Muscle of leg (tissue), 11 donors: ENCODE measurements around the gene THAP11. TPM values are rescaled to one million over a fixed set of nuclear protein-coding genes. Genes with fewer than 3 reads are reported as not detected.
A peak's percentile ranks its signal among the peaks of the same experiment; 100 is the strongest.

ENCODE experiments used
- DNase-seq: peaks from one replicate; pipeline ENCODE4 v3.0.0; 2013
- H3K27ac ChIP-seq: one replicate; pipeline ENCODE4 v1.5.1; 2013; ENCODE audit warnings: mild to moderate bottlenecking, low read length, control low read depth
- H3K27me3 ChIP-seq: one replicate; pipeline ENCODE4 v1.6.1; 2013; ENCODE audit warnings: low read length; ENCODE audit not compliant: control insufficient read depth, insufficient read depth
- H3K36me3 ChIP-seq: one replicate; pipeline ENCODE4 v1.6.1; 2013; ENCODE audit warnings: low read length; ENCODE audit not compliant: control insufficient read depth, insufficient read depth
- H3K4me1 ChIP-seq: one replicate; pipeline ENCODE4 v1.6.1; 2013; ENCODE audit warnings: low read length; ENCODE audit not compliant: control insufficient read depth, insufficient read depth
- H3K4me3 ChIP-seq: one replicate; pipeline ENCODE4 v1.5.1; 2013; ENCODE audit warnings: low read length, control low read depth
- H3K9me3 ChIP-seq: replicated peaks from 2 replicates; pipeline ENCODE4 v1.6.1; 2013; ENCODE audit warnings: low read depth, low read length; ENCODE audit not compliant: control insufficient read depth
- WGBS: methylation state at CpG from one replicate; pipeline ENCODE4 v1.1.5; 2013; ENCODE audit warnings: missing lambda C conversion rate; ENCODE audit not compliant: insufficient coverage; 5-methylcytosine and 5-hydroxymethylcytosine counted together
- polyA plus RNA-seq, 8 donors: library from polyadenylated mRNA; unstranded; fragments of 120-200 nt; gene quantifications; one replicate each; pipeline versions ENCODE4 v1.2.1 to v1.2.3, GENCODE V29; 2013; ENCODE audit warnings: inconsistent platforms in 1 of 8, low replicate concordance in 1 of 8; ENCODE audit not compliant: insufficient read length in 8 of 8, insufficient read depth in 1 of 8
- total RNA-seq: library from RNA; stranded (reverse); fragments of 120-200 nt; gene quantifications from one replicate; pipeline ENCODE4 v1.2.4, GENCODE V29; 2013

THAP11 gene
- total and polyA plus RNA-seq, 9 donors: 25.3 to 29.5 (median 27.3) TPM

DNA sequence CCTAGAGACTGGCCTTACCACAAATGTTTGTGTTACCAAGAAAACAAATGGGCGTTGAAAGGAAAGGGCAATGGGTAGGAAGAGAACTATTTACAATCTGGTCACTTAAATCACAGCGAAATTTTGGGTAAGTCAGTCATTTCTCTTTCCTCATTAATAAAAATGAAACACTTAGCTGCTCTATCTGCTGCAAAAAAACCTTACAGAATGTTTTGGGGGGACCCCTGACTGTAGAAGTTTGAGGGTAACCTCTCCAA is 3.9 kb downstream of the THAP11 start:
- H3K4me3 ChIP-seq: peak overlapping the region; percentile 88
- peak overlapping the region; percentile 99 for H3K27ac ChIP-seq
- DNase-seq: peak; percentile 18
- peaks cover 9% of the 10 kb centered on the region for H3K36me3 ChIP-seq
- no CpG with 5 or more reads among the region's 2 CpGs for WGBS
- H3K9me3 ChIP-seq: no peaks in the 10 kb centered on the region
- peaks cover 56% of the 10 kb centered on the region for H3K4me1 ChIP-seq
- no peaks in the 10 kb centered on the region for H3K27me3 ChIP-seq

DNA sequence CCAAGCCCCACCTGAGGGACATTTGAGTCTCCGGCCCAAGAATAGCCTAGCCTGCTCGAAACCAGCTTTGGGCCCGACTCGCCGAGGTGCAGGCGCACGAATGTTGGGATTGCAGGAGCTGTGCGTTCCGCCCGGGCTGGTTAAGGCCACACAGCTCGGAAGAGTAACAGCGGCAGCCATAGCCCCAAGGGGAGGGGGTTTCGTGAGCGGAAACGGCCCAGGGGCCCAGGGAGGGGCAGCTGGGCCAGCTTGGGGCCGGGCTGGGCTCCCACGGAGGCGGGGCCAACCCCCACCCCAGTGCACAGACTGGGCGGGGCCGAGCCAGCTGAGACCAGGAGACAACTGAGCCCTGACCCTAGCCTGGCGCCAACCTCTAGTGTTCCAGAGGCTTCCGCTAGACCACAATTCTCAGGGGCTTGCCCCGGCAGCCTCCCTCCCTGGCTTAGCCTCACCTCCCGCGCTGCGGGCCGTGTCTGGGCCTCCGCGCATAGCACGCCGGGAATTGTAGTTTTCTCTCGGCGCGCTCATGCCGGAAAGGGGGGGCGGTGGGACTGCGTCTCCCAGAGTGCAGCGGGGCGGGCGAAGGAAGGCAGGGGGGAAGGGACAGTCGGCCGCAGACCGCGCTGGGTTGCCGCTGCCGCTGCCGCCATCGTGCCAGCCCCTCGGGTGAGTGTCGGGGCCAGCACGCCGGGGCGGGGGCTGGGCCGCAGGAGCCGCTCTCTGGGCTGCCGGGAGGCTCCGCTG is 4.4 kb downstream of the THAP11 start, which contains the start of gene NUTF2:
Gene NUTF2, plus strand, starts transcription at position 614 of the 744 bp plus-strand sequence. CDS start 18,198 bp downstream, outside the sequence.
- H3K27me3 ChIP-seq: no peaks in the 10 kb centered on the region
- peaks cover 53% of the 10 kb centered on the region for H3K4me1 ChIP-seq
- 0% methylated on average over 54 of the region's 57 CpGs for WGBS

DNA sequence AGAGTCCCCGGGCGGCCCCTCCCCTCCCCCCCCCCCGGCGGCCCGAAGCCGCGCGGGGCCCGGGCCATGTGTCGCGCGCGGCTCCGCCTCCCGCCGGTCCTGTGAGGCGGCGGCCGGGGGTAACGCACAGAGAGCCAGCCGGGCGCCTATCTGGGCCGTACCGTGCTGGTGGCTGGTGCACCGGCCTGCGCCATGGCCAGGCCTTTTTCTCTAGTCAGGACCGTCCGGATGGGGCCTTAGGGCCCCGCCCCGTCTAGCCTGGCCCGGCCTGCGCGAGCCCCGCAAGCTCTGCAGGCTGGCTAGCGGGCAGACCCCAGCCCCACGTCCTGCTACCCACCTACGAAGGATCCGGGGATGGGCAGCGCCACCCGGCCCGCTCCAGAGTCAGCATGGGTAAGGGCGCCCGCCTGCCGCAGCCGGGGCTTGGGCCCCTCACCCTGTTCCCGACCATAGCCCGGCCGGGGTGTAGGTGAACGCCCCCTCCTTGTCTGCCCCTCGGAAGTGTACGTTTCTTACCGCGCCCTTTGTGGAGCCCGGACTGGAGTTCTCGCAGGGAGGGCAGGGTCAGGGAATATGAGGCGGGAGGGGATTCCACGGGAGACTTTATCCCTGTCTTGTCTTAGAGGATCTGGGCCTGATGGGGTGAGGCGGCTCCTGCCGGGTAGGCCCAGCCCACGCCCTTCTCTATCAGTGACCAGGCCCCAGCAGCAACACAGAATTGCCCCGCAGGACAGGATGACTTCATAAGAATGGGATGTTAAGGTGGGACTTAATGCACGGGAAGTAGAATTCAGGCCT is 5.1 kb downstream of the THAP11 start, which contains the start of gene CENPT:
Gene CENPT, minus strand, starts transcription at position 630 of the 798 bp plus-strand sequence. CDS start 13,834 bp downstream, outside the sequence.
- 0% methylated on average over 51 of the region's 62 CpGs for WGBS

More for the DNA sequence above, 4.4 kb downstream of the THAP11 start, which contains the start of gene NUTF2:
- peak; percentile 99 for DNase-seq
- Histone ChIP-seq H3K36me3 (peaks cover 9% of the 10 kb centered on the region), H3K9me3 (no peaks in the 10 kb centered on the region), H3K27ac (peak within 1 kb of the TSS; percentile 99), H3K4me3 (peak within 1 kb of the TSS; percentile 88)

DNA sequence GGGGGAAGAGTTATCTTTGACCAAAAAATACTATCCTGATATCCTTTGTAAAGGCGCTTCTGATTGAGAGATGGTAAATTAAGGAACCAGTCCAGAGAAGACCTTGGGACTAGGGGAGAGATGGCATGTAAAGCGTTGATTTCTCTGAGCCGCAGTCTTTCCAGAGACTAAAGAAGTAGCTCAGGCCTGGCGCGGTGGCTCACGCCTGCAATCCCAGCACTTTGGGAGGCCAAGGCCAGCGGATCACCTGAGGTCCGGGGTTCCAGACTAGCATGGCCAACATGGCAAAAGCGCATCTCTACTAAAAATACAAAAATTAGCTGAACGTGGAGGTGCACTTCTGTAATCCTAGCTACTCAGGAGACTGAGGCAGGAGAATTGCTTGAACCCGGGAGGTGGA is 6.0 kb downstream of the THAP11 start:
- no peaks in the 10 kb centered on the region for H3K27me3 ChIP-seq
- peaks cover 45% of the 10 kb centered on the region for H3K4me1 ChIP-seq
- H3K9me3 ChIP-seq: no peaks in the 10 kb centered on the region
- H3K4me3 ChIP-seq: peak overlapping the region; percentile 88
- peaks cover 14% of the 10 kb centered on the region for H3K36me3 ChIP-seq
- DNase-seq: no peak
- peak overlapping the region; percentile 91 for H3K27ac ChIP-seq
- WGBS: 80% methylated on average over 8 of the region's 11 CpGs

More for the DNA sequence above, 5.1 kb downstream of the THAP11 start, which contains the start of gene CENPT:
- Histone ChIP-seq H3K27ac (peak within 1 kb of the TSS; percentile 99), H3K4me1 (peaks cover 50% of the 10 kb centered on the region), H3K27me3 (no peaks in the 10 kb centered on the region), H3K36me3 (peaks cover 12% of the 10 kb centered on the region), H3K4me3 (peak within 1 kb of the TSS; percentile 88), H3K9me3 (no peaks in the 10 kb centered on the region)
- DNase-seq: peak; percentile 43

DNA sequence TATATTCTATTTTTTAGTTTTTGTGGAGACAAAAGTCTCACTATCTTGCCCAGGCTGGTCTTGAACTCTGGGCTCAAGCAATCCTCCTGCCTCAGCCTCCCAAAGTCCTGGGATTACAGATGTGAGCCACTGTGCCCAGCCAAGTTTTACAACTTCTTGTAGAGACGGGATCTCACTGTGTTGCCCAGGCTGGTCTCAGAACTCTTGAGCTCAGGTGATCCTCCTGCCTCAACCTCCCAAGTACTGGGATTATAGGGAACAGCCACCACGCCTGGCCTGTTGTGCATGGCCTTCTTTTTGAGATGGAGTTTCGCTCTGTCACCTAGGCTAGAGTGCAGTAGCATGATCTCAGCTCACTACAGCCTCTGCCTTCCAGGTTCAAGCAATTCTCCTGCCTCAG is 11.6 kb downstream of the THAP11 start:
- WGBS: 93% methylated on average over 3 of the region's 3 CpGs
- H3K36me3 ChIP-seq: peaks cover 21% of the 10 kb centered on the region
- H3K9me3 ChIP-seq: no peaks in the 10 kb centered on the region
- H3K4me3 ChIP-seq: no peak overlapping the region
- no peak overlapping the region for H3K27ac ChIP-seq
- no peak for DNase-seq
- no peaks in the 10 kb centered on the region for H3K27me3 ChIP-seq
- H3K4me1 ChIP-seq: peaks cover 35% of the 10 kb centered on the region

DNA sequence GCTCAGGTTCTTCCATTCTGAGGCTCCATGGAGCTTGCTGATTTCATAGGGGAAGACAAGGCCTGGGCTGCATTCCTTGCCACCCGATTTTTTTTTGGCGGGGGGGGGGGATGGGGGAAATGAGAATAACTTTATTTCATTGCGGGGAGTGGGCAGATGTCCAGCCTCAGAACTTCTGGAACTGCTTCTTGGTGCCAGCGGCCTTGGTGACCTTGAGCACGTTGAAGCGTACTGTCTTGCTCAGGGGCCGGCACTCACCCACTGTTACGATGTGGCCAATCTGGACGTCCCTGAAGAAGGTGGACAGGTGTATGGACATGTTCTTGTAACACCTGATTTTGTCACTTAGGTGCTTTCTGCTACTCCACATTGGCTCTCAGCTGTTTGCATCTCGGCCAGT is 13.7 kb downstream of the THAP11 start:
- no peaks in the 10 kb centered on the region for H3K27me3 ChIP-seq
- H3K36me3 ChIP-seq: peaks cover 22% of the 10 kb centered on the region
- no peak overlapping the region for H3K4me3 ChIP-seq
- peaks cover 38% of the 10 kb centered on the region for H3K4me1 ChIP-seq
- WGBS: 76% methylated on average over 5 of the region's 10 CpGs
- no peaks in the 10 kb centered on the region for H3K9me3 ChIP-seq
- DNase-seq: no peak
- no peak overlapping the region for H3K27ac ChIP-seq

DNA sequence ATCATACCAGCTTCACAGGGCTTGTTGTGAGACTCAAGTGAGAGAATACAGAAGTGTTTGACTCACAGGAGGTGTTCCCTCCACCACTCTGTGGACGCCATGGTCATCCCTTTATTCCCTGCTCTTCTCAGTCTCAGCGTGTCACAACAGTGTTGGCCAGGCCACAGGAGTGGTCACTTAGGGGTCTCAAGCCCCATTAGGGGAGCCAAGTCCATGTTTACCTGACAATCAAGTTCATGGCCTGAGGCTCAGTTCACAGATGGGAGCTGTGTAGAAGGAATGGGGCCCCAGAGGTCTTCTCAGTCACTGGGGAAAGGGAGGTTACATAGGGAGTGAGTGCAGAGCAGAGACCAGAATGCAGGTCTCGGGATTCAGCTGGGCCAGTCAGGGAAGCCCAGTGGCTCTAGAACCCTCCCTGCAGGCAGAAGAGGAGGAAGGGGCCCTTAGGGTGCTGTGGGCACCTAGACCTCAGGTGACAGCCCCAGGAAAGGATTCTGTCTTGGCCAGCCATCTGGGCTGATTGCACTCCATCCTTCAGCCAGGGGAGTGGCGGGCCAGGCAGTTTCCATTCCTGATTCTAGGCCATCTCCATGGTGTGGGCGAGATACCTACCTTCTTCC is 14.9 kb downstream of the THAP11 start:
- 80% methylated on average over 4 of the region's 5 CpGs for WGBS
- no peak overlapping the region for H3K4me3 ChIP-seq
- peak overlapping the region; percentile 74 for H3K27ac ChIP-seq
- DNase-seq: no peak
- H3K4me1 ChIP-seq: peaks cover 49% of the 10 kb centered on the region
- no peaks in the 10 kb centered on the region for H3K9me3 ChIP-seq
- no peaks in the 10 kb centered on the region for H3K27me3 ChIP-seq
- peaks cover 28% of the 10 kb centered on the region for H3K36me3 ChIP-seq

DNA sequence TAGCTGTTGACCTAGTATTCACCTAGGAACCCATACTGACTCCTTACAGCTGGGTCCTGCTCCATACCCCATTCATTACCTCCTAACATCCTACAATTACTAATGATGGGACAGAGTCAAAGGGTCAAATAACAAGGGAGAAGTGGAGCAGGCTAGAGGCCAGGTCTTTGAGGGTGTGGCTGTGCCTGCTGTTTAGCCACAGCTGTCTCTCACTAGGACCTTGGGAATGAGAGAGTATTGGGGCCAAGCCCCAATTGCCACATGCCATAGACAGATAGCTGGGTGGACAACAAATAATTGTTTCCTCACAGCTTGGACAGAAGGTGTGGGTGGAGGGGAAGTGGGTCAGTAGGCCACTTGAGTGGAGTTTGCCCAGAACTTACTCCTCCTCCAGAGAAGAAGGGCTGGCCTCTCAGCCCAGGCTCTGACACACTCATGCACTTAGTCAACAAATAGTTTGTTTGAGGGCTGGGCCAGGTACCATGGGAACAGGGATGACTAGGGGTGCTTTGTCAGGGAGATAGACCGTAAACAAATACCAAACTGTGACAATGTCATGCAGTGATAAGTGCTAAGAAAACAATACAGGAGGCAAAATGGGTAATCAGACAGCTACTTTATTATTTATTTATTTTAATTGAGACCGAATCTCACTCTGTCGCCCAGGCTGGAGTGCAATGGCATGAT is 15.6 kb downstream of the THAP11 start:
- WGBS: no CpG with 5 or more reads among the region's 3 CpGs
- peaks cover 24% of the 10 kb centered on the region for H3K36me3 ChIP-seq
- no peaks in the 10 kb centered on the region for H3K9me3 ChIP-seq
- H3K27ac ChIP-seq: peak overlapping the region; percentile 74
- no peak overlapping the region for H3K4me3 ChIP-seq
- DNase-seq: peak; percentile 80
- peaks cover 54% of the 10 kb centered on the region for H3K4me1 ChIP-seq
- no peaks in the 10 kb centered on the region for H3K27me3 ChIP-seq

DNA sequence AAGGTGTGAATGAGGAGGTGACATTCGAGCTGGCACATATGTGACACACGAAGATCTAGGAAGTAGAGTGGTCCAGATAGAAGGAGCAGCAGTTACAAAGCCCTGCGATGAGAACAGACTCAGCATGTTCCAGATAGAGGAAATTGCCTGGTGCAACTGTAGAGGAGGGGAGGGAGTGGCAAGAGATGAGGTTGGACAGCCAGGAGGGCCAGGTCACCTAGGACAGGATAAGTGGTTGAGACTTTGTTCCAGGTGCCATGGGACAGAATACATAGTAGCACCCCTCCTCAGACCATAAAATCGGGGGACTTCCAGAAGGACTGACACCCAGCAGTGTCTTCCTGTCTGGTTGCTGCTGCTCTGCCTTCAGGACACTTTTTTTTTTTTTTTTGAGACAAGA is 16.4 kb downstream of the THAP11 start:
- H3K36me3 ChIP-seq: peaks cover 24% of the 10 kb centered on the region
- no peak for DNase-seq
- no peaks in the 10 kb centered on the region for H3K9me3 ChIP-seq
- no peak overlapping the region for H3K4me3 ChIP-seq
- WGBS: 71% methylated on average over 4 of the region's 4 CpGs
- peak overlapping the region; percentile 72 for H3K27ac ChIP-seq
- H3K4me1 ChIP-seq: peaks cover 62% of the 10 kb centered on the region
- no peaks in the 10 kb centered on the region for H3K27me3 ChIP-seq
